Measurements from ENCODE around the gene COX7A1.
"Not testable (repeated sequence)": the region's sequence is repeated elsewhere in the genome, so short reads cannot be mapped to it uniquely, and the experiment has no call there.

COX7A1 gene

GRCh38 chr19:36141039-36141927 is 11.0 kb downstream of the COX7A1 start:
- peak; percentile 42 for DNase-seq

- peak; percentile 16 for DNase-seq
These were observed 11.8 kb downstream of the COX7A1 start for GRCh38 chr19:36140304-36141038.

GRCh38 chr19:36139473-36140303 is 12.6 kb downstream of the COX7A1 start, which contains the start of gene CAPNS1:
Gene CAPNS1 (plus strand): TSS chr19:36140066. CDS start chr19:36141012, 946 bp downstream.
- peak; percentile 76 for DNase-seq

GRCh38 chr19:36139120-36139472 is 13.2 kb downstream of the COX7A1 start:
- no peak for DNase-seq

- no peak for DNase-seq
These were observed 15.1 kb downstream of the COX7A1 start for GRCh38 chr19:36136964-36137686.

- DNase-seq: not testable (repeated sequence)
These were observed 17.4 kb downstream of the COX7A1 start for GRCh38 chr19:36134867-36135266.

- DNase-seq: not testable (repeated sequence)
These were observed 21.0 kb downstream of the COX7A1 start for GRCh38 chr19:36131221-36131620.

- no peak for DNase-seq
These were observed 23.9 kb downstream of the COX7A1 start for GRCh38 chr19:36128392-36128736.

- no peak for DNase-seq
These were observed 26.7 kb downstream of the COX7A1 start for GRCh38 chr19:36125557-36125956.

GRCh38 chr19:36121486-36122124 is 30.6 kb downstream of the COX7A1 start:
- DNase-seq: no peak

- no peak for DNase-seq
These were observed 31.3 kb downstream of the COX7A1 start for GRCh38 chr19:36120984-36121358.

GRCh38 chr19:36120092-36120983 is 31.9 kb downstream of the COX7A1 start:
- no peak for DNase-seq

- DNase-seq: no peak
These were observed 36.0 kb downstream of the COX7A1 start for GRCh38 chr19:36116344-36116637.

- DNase-seq: no peak
These were observed 36.5 kb downstream of the COX7A1 start, which contains the start of gene TBCB for GRCh38 chr19:36115453-36116343. Gene TBCB (plus strand): TSS chr19:36115468. CDS start chr19:36115561, 93 bp downstream.

GRCh38 chr19:36114721-36115452 is 37.4 kb downstream of the COX7A1 start, which contains the start of gene POLR2I:
Gene POLR2I (minus strand): TSS chr19:36114875. CDS start chr19:36114856, 19 bp downstream.
- DNase-seq: peak; percentile 100

- no peak for DNase-seq
These were observed 38.1 kb downstream of the COX7A1 start for GRCh38 chr19:36113894-36114720.

- DNase-seq: no peak
These were observed 38.8 kb downstream of the COX7A1 start for GRCh38 chr19:36113425-36113824.

- no peak for DNase-seq
These were observed 39.6 kb downstream of the COX7A1 start for GRCh38 chr19:36112678-36113077.

Data from NCI-H524 treated with DMSO at 0.1 percent for 48 hours (cell line).